GM13976 (cell line): ENCODE measurements around the gene ADNP.

Experiments used
- DNase-seq: peaks from one replicate; pipeline ENCODE4 v3.0.0; 2012; ENCODE audit warnings: low spot score
- in situ Hi-C: fragments of 300-500 bp; cut with MboI; formaldehyde crosslinking; loops from one replicate; pipeline ENCODE4 v1.12.0; 2022; ENCODE audit warnings: low sequenced_read_pairs, mixed read lengths, inconsistent platforms; ENCODE audit not compliant: unreplicated experiment
- TF ChIP-seq, protein P1 (sequence below): IDR thresholded peaks from 2 replicates; pipeline ENCODE4 v1.5.1; 2012; ENCODE audit warnings: borderline replicate concordance, mild to moderate bottlenecking; ENCODE audit not compliant: insufficient read depth; ENCODE audit errors: extremely low read depth, missing control alignments, control extremely low read depth

Gene ADNP

DNA sequence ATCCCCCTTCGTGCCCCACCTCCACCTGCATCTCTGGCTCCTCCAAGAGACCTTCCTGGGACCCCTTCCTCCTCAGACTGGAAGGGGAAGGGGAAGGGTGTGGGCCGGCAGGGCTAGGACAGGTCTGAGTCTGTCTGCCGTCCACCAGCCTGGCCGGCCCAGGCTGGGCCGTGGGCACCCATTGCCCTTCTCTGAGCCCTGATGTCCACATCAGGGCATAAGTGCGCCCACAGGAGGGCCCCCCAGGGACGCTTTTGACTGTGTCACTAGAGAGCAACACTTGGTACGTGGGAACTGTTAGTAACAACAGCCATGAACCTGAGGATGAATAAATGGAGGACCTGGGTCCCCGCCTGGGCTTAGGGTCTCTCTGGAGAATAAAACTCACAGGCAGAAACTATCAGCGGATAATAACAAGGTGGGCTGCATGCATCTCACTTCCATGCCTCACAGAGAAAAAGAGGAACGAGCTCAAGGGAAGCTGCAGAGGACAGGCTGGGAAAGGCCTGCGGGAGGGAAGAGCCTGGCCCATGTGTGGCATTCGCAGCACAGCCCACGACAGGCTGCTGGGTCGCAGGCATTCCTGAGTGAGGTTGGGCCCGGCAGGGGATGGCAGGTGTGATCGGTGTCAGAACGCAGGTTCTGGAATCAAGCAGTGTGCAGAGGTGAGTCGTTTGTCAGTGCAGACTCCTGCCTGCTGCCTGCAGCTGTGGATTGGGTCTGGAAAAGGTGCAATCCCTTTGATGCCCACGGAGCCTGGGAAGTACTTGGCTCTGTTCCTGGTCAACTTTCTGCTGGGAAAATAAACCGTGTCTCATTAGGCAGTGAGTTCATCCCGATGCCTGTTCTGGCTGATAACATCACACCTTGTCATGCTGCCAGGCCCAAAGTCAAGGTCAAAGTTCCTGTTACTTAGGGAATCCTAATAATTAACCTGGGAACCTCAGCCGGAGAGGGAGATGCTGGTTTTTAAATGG, 75.5 kb downstream of the ADNP start:
- TF ChIP-seq, protein P1, sequence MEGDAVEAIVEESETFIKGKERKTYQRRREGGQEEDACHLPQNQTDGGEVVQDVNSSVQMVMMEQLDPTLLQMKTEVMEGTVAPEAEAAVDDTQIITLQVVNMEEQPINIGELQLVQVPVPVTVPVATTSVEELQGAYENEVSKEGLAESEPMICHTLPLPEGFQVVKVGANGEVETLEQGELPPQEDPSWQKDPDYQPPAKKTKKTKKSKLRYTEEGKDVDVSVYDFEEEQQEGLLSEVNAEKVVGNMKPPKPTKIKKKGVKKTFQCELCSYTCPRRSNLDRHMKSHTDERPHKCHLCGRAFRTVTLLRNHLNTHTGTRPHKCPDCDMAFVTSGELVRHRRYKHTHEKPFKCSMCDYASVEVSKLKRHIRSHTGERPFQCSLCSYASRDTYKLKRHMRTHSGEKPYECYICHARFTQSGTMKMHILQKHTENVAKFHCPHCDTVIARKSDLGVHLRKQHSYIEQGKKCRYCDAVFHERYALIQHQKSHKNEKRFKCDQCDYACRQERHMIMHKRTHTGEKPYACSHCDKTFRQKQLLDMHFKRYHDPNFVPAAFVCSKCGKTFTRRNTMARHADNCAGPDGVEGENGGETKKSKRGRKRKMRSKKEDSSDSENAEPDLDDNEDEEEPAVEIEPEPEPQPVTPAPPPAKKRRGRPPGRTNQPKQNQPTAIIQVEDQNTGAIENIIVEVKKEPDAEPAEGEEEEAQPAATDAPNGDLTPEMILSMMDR: no peak
- in situ Hi-C loops: no loop called here
- no peak for DNase-seq

DNA sequence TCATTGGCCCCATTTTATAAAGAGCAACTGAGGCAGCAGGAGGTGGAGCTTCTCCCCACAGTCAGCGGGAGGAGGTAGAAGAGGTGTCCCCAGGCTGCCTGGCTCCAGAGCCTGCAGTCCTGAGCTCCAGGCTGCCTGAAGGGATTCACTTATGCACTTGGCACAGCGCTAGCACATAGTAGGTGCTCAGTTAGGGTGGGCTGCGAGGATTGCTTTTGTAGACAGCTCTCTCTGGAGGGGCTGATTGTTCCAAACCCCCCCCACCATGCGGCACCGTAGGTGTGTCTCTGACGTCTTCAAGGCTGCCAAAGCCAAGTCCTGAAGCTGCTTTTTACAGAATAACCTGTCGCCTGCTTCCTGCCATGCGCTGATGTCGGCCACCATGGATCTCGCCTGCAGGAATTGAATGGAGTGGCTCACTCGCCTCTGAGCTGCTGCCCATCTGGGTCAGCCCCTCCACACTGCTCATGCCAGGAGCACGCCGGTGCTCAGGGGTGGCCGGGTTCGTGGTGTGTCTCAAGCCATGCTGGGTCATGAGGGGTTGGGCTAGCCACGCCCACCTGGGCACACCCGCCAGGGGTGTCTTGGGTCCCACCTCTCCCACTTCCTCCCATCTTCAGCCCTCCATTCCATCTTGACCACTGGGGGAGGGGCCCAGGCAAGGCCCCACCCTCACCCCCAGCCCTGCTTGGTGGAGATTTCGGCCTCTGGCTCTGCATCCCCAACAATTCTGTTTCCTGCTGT, 76.6 kb downstream of the ADNP start:
- DNase-seq: no peak
- in situ Hi-C loops: no loop called here
- TF ChIP-seq, protein P1: no peak

DNA sequence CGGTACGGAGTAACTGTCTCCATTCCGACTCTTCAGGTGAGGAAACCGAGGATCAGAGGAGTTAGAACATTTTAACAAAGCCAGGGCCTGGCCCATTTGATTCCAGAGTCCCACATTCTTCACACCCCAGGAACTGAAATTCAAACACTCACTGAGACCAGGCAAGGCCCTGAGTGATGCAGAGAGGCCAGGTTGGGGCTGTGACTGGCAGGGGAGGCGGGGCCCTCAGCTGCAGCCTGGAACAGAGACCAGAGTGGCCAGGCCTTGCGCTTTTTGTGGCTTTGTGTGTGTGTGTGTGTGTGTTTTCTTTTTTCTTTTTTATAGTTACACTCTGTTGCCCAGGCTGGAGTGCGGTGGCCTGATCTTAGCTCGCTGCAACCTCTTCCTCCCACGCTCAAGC, 79.2 kb downstream of the ADNP start:
- no peak for DNase-seq
- in situ Hi-C loops: no loop called here
- TF ChIP-seq, protein P1: no peak

- TF ChIP-seq, protein P1: no peak
- in situ Hi-C loops: no loop called here
- DNase-seq: no peak
Observed at GRCh38 chr20:50850721-50851286, 80.4 kb downstream of the ADNP start.

DNA sequence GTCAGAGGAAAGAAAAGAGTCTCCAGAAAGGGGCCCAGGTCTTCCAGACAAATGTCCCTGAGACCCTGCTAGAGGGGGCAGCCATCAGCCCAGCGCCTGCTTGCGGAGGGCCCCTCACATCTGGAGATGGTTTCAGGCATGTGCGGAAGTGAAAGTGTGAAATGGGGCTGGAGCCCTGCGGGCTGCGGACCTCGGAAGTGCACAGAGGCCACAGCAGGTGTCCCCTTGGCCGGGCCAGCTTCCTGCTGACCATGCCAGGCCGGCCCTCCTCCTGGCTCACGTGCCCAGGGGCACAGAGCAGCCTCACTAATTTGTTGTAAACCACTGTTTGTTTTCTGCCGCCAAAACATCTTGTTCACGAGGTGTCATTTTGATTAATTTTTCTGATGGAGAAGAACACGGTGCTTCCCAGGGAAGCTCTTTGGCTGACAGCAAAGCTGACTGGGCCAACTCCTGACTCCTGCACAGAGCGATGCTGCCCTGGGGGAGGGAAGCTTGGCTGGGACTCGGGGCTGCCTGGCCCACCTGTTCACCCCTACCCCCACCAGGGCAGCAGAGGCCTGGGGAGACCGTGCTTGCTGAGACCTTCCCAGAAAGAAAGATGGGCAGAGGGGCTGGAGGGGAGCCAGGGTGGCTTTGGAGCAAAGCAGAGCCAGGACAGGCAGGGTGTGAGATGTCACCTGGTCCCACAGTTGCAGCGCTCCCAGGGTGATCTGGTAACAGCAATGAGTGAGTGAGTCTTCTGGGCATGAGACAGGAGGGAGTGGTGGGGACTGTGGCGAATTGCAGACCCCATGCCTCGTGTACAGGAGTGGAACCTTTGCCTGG, 82.2 kb downstream of the ADNP start:
- DNase-seq: peak; percentile 62
- TF ChIP-seq, protein P1: no peak
- in situ Hi-C loops: no loop called here
